GM18498 (cell line): ENCODE data around the gene NACC1.
A peak's percentile ranks its signal among the peaks of the same experiment; 100 is the strongest.

Experiments used
- ATAC-seq: cut with Tn5 transposase; IDR thresholded peaks from one replicate; pipeline ENCODE4 v1.9.1; 2021; ENCODE audit warnings: mild to moderate bottlenecking, moderate library complexity; ENCODE audit not compliant: unreplicated experiment

NACC1 gene

DNA sequence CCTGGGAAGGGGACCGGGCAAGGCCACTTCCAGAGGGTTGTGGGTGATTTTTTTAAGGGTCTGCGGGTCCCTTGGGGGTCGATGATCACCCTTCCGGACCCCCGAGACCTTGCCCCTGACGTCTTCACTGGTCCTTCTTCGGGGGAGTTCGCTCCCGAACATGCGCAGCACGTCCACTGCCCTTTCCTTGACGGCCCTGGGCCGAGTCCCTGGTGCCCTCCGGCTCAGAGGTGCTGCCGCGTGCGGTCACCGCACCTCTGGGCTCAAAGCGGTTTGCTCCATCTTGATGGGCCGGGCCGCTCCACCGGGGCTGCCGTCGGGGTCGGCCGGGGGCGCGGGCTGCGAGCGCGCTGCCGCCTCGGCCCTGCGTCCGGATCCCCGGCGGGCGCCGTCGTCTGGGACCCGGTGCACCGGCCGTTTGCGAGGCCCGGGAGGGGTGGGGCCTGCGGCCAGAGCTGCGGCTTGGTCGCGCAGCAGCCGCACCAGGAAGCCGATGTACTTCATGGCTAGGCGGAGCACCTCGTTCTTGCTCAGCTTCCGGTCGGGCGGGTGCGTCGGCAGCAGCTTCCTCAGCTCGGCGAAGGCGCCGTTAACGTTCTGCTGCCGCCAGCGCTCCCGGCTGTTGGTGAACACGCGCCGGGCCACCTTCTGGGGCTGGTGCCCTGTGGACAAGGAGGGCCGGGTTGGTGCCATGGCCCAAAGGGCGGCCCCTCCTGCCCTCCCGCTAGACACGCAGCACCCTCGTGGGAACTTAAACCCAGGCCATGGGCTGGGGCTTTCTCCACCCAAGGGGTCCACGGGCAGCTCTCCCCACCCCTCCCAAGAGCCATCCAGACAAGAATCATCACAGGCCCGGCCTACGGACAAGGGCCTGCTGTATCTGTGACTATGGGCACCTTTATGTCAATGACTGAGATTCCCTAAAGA lies 18.7 kb upstream of the NACC1 start:
- no peak for ATAC-seq

DNA sequence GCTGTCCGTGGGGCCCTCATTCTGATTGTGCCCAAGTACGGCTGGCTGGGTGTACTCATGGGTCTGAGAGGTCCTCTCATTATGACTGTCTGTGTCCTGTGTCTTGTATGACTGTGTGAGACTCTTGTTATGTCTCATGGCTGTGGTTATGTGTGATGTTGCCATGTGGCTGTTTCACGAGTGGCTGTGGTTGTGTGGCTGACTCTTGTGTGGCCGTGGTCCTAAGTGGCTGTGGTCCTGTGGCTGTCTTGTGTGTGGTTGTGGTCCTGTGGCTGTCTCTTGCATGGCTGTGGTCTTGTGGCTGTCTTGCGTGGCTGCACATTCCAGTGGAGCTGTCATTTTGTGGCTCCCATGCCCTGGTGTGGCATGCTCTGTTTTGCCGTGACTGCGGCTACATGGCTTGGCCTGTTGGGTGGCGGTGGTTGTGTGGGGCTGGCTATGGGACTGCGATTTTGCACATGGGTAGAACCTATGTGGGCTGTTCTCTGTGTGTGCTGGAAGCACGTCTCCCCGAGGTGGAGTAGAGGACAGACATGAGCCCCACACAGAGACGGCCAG lies 18.0 kb upstream of the NACC1 start:
- no peak for ATAC-seq

DNA sequence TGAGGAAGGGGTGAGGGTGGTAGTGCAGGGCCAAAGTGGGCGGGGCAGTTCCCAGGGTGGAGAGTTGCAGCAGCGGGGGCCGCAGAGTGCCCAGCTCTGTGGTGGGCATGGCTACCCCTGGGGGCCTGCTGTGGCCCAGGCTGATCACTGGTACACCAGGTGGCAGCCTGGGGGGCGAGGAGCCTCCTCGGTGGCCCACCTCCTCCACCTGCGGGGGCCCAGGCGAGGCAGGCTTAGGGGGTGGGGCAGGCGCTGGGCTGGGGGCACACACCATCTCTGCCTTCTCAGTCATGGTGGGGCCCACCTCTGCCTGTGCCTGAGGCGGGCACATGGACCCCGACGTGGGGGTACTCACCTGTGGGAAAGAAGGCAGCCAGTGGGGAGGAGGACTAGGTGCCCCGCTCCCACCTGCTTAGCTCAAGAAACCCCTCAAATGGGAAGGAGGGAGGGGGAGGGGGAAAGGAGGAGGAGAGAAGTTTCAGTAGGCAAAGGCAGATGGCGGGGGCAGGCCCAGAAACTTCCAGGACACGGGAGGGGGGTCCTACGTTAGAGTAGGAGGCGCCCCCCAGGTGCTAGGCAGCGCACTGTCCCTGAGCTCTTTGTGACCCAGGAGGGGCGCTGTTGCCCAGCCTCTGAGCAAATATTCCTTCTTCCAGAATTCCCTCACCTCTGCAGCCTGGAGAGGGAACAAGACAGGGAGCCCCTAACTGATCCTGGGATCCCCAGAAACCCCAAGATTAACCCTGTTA lies 17.0 kb upstream of the NACC1 start:
- no peak for ATAC-seq

DNA sequence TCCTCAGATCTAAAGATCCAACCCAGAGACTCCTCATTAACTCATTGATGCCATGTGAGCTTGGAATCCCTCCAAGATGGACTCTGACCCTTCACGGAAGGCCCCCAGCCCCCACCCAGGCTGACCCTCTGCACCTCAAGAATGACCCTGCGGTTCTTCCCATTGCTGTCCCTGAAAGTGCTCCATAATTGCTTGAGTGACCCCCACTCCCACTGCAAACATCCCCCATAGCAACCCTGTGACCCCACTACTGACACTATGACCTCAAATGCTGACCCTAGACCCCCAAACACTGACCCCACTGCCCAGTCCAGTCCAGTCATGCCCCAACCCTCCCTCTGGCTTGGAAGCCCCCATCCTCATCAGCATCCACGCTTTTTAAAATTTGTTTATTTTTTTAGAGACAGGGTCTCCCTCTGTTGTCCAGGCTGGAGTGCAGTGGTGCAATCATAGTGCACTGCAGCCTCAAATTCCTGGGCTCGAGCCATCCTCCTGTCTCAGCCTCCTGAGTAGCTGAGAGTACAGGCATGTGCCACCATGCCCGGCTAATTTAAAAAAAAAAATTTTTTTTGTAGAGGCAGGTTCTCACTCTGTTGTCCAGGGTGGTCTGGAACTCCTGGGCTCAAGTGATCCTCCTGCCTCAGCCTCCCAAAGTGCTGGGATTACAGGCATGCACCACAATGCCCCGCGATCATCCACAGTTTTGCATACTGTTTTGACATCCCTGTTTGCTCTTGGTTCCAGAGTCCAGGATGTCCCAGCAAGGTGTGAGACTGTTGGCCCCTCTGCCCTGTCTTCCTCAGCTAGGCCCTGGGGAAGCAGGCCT lies 16.3 kb upstream of the NACC1 start:
- ATAC-seq: no peak

DNA sequence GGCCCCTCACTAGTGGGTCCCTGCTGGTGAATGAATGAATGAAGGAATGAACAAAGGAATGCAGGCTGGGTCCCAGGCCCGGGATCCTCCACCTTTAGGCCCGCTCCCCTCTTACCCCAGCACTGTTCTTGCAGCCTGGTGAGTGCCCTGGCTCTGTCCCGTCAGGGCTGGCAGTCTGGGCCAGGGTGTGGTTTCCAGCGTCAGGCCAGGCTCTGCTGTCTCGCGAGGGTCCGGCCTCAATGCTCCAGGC lies 15.7 kb upstream of the NACC1 start:
- ATAC-seq: no peak

DNA sequence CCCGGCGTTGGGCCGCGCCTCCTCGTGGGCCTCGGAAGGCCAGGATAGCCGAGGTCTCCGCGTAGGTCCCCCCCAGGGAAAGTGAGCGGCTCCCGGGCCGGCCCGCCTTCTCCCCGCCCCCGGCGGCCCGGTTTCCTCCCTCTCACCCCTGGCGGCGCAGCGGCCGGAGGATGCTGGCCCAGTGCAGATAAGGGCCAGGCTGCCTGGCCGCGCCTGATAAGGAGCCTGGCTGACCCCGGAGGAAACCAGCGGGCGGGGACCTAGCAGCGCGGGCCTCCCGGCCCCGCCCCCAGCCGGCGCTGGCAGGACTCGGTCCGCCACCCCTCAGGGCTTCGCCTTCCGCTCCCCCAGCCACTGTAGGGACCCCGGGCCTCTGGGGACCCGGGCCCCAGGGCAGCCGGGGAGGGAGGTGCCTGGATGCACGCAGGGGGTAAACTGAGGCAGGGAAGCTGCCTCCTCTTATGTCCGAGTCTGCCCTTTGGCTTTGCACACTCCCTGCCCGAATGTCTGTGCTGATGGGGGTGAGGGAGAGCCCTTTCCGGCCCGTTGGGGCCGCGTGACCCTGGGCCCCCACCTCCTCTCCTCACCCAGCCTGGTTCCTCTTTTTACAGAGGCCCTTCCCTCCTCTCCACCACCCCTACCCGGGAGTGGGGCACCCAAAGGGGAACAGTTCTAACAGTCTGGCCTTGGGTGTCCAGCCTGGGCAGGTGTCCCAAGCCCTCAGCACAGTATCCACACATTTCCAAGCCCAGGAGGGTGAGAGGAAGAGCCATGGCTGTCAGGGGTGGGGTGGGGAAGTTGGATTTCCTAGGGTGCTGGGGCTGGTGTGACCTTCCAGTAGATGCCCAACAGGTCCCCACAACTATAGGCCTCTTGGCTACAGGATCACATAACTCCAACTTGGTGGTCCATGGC lies 15.1 kb upstream of the NACC1 start, which contains the start of gene LYL1:
LYL1 (minus strand) TSS at position 193 of the 915 bp plus-strand sequence. CDS start 1,687 bp downstream, outside the sequence.
- peak; percentile 49 for ATAC-seq

DNA sequence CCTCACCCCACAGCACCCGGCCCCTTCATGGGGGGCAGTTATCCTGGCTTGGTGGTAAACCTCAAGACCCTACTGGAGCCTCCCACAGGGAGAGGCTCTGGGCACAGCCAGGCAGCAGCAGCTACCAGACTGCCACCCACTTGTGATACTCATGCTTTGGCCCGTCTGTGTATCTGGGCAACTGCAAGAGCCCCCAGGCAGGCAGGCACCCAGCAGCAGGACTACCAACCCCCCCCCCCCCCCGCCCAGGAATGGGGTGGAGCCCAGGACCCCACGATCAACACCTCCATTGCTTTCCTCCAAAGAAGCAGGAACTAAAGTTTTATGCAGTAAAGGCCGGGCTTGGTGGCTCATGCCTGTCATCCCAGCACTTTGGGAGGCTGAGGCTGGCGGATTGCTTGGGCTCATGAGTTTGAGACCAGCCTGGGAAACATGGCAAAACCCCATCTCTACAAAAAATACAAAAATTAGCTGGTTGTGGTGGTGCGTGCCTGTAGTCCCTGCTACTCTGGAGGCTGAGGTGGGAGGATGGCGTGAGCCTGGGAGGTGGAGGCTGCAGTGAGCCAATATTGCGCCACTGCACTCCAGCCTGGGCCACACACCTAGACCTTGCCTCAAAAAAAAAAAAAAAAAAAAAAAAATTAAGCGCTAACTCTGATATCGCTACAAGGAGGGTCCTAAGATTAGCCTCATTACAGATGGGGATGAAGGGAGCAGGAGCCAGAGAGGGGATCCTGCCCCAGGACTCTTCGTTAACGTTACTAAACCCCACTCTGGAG lies 14.3 kb upstream of the NACC1 start:
- ATAC-seq: no peak

DNA sequence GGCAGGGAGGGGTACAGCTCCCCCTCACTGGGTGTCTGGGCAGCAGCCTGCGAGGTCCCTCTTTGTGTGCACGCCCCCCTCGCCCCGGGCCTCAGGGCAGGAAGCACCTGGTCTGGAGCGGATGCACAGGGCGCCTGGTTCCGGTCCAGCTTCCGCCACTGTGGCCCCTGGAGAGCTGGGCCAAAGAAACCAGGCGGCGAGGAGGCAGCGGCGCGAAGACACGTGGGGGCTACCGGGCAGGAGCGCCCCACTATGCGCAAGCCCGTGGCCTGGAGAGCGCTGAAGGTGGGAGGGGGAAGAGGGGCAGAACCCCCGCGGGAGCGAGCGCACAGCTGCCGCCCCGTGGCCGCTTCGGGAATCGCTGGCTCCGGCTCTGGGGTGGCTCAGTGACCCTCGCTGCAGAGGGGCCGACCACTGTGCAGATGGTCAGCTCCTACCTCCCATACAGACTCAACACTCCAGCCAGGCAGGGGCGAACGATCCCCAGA lies 13.7 kb upstream of the NACC1 start:
- peak; percentile 33 for ATAC-seq

DNA sequence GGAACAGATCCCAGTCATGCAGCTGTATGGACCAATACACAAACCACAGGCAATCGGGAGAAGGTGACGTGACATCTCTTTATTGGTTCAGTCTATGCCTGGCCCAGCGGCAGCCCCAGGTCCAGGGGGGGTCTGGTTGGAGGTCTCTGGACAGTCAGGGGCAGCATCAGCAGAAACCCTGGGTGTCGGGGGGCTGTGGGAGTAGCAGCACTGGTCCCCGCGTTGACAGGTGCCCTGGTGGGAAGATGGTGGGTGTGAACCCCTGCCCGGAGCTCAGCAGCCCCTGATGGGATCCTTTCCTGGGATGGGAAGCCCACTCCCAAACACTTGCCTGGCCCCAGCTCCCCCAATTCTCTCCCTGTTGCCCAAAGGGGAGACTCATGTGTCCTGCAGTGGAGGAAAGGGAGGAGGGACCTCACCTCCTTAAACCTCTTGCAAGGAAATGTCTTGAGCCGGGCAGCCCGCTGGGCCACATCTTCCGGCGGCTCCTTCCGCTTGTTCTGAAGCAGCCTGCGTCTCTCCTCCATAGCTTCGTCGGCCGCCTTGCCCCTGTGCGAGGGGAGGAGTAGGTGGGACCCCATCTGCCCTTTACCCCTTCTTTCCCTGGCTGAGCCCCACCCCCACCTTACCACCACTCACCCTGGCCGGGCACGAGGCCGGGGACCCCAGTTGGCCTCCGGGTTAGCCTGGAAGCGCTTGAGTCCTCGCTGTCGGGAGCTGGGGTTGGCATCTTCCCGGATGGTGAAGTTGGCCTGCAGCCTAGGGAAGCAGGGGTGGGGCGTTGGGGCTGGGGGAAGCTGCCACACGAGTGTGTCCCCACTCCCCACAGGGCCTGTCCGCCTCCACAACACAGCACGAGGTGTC lies 13.0 kb upstream of the NACC1 start:
- ATAC-seq: peak; percentile 2

DNA sequence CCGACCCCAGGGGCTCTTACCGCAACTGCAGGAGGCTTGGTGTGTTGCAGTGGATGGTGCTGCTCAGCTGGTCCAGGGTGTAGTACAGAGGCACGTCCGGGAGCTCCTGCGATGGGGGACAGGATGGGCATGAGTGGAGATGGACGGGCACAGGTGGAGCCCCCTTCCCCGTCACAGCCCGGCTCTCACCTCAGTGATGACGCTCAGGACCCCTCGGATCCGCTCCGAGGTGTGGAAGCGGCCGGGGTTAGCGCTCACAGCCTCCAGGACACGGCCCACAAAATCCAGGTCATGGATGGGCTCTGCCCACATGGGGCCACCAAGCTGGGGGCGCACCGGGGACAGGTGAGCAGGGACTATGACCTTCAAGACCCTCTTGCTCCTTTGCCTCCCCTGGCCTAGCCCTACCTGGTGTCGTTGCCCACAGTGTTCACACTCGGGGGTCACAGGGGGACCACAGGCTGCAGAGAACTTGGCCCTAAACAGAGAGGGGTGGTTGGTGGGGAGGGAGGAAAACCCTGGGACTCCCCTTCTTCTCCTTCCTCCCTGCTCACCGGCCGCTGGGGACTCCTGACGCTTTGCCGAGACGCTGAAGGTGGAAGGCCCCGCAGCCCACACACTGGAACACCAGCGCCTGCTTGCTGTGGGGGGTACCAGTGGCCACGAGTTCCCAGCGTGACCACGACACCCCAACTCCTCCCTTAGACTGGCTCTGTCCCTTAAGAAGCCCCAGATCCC lies 8.5 kb upstream of the NACC1 start:
- ATAC-seq: no peak

DNA sequence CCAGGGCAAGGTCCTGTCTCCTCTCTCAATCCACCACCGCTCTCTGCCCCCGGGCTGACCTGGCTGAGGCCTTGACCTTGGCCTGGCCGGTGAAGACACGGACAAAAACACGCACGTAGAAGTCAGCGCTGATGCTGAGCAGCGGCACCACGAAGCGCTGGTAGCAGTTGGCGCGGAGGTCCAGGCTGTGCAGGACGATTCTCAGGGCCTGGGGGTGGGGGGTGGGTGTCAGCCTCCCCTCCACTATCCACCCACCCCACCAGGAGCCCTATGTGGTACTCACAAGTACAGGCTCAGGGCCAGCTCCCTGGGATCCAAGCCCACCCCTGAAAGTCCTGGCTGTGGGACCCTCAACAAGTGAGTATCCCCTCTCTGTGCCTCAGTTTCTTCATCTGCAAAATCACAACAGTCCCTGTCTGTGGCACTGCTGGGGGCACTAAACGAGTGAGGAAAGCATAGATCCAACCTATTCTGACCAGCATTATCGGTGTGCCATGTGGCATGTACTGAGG lies 7.9 kb upstream of the NACC1 start:
- no peak for ATAC-seq

DNA sequence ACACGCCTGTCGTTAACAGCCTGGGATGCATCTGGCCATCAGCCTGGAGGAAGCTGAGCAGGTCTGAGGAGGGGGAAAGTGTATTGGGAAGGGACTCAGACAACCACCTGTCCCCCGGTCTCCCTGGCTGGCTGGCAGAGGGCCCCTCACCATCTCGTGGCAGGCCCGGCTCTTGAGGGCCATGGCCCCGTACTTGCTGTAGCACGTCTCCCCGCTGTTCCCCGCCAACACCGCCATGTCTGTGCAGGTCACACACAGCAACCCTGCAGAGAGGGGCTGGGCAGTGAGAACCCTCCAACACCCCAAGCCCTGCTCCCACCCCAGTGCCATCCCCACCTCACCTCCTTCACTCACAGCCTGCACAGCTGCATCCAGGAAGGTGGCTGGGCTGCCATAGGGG lies 5.5 kb upstream of the NACC1 start:
- no peak for ATAC-seq

DNA sequence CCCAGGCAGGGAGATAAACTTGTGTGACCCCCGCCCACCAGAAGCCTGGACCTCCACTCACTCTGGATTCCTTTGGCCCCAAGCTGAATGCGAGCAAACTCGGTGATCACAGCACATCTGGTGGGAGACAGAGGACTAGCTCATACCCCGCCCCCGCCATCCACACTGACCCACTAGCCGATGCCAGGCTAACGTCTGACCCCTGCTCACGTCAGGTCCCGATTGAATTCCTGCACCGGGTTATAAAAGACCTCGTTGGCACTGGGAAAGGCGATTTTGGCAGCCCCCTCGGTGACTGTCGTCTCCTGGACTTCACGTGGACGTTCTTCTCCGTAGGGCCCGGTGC lies 2.2 kb upstream of the NACC1 start:
- no peak for ATAC-seq

DNA sequence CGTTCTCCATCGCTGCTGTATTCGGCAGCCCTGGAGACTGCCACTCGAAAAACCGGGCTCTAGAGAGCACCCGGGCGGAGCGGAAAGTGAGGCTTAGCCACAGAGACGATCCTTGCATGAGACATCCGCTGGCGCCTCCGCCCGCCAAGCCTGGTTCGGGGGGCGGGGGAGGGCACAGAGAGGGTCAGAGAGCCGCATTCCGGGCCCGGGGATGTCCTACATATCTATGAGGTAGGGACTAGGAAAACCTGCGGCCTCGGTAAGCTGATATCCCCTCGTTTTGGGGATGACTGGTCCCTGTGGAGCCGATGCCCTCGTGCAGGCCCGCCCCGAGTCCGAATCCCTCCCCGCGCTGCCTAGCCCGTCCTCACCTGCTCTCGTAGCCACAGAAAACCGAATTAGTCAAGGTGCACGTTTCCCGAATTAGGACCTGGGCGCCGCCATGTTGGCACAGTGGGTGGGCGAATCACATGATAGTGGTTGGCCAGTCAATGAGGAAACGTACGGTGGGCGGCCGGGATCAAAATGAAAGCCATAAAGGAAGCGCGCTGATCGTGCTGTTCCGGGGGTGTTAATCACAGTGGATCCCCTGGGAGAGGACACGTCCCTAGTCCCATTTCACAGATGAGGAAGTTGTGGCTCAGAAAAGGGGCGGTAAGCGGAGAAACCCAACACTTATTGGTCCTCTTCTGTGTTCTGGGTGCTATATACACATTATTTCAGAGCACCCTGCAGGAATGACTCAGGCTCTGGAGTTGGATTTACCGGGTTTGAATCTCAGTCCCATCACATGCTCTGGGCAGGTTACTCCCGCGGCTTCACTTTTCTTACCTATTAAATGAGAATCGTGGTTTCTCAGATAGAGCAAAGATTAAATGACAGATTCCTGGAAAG lies 1.5 kb upstream of the NACC1 start, which contains the start of gene TRMT1:
TRMT1 (minus strand) TSS at position 459 of the 894 bp plus-strand sequence; CDS start at position 118, 341 bp downstream.
- ATAC-seq: peak; percentile 54

DNA sequence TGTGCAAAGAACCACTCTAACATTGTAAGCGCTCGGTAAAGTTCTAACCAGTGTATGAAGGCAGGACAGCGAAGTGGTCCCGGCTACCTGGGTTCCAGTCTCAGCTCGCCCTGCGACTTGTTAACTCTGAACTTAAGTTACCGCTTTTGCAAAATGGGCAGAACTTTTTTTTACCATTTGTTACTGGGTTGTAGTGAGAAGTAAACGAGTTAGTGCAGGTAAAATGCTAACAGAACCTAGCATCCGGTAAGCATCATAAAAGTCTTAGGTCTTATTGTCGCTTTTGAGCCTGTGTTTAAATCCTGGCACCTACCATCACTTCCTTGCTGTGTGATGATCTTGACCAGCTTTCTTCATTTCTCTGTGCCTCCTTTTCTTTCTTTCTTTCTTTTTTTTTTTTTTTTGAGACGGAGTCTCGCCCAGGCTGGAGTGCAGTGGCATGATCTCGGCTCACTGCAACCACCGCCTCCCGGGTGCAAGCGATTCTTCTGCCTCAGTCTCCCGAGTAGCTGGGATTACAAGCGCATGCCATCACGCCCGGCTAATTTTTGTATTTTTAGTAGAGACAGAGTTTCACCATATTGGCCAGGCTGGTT lies 790 bp upstream of the NACC1 start:
- peak; percentile 5 for ATAC-seq
